ENCODE results near the gene FZR1. TPM values are rescaled to one million over a fixed set of nuclear protein-coding genes. Genes with fewer than 3 reads are reported as not detected.
"Not testable (repeated sequence)": the region's sequence is repeated elsewhere in the genome, so short reads cannot be mapped to it uniquely, and the experiment has no call there.

FZR1 gene
- total RNA-seq, 1 donor, result 36.6 TPM

- peak; percentile 81 for DNase-seq (ENCODE audit: insufficient read length, low spot score, missing footprints)
Measured at GRCh38 chr19:3565139-3565538, 59.0 kb downstream of the FZR1 start.

DNA sequence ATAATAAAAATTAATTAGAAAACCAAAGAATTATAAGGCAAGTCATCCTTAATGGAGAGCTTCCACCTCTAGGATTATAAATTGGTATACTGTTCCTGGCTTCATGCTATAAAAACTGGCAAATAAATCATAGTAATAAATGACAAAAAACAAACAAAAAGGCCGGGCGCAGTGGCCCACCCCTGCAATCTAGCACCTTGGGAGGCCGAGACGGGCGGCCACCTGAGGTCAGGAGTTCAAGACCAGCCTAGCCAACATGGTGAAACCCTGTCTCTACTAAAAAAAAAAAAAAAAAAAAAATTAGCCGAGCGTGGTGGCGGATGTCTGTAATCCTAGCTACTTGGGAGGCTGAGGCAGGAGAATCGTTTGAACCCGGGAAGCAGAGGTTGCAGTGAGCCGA lies 63.9 kb downstream of the FZR1 start:
- not testable (repeated sequence) for H3K9me3 ChIP-seq (ENCODE audit: low read depth, low read length); H3K36me3 ChIP-seq (ENCODE audit: insufficient read depth, low read length); DNase-seq (ENCODE audit: insufficient read length, low spot score, missing footprints); H3K27ac ChIP-seq (ENCODE audit: low read depth, low read length); H3K4me2 ChIP-seq (ENCODE audit: insufficient read depth, low read length); H4K20me1 ChIP-seq (ENCODE audit: insufficient read depth, low read length); H3K4me3 ChIP-seq (ENCODE audit: insufficient read depth, low read length); H3K4me1 ChIP-seq (ENCODE audit: insufficient read depth, low read length); H3K79me2 ChIP-seq (ENCODE audit: insufficient read depth, low read length); H3K27me3 ChIP-seq (ENCODE audit: insufficient read depth, low read length); H2AFZ ChIP-seq (ENCODE audit: low read length)

More at GRCh38 chr19:3565139-3565538, 59.0 kb downstream of the FZR1 start:
- no peak overlapping the region for H3K27ac ChIP-seq (ENCODE audit: low read depth, low read length)
- H3K4me2 ChIP-seq (ENCODE audit: insufficient read depth, low read length), result no peak overlapping the region
- H3K4me3 ChIP-seq (ENCODE audit: insufficient read depth, low read length), result no peak overlapping the region
- H3K27me3 ChIP-seq (ENCODE audit: insufficient read depth, low read length), result no peaks in the 10 kb centered on the region
- no peak overlapping the region for H2AFZ ChIP-seq (ENCODE audit: low read length)
- H4K20me1 ChIP-seq (ENCODE audit: insufficient read depth, low read length), result no peaks in the 10 kb centered on the region
- H3K4me1 ChIP-seq (ENCODE audit: insufficient read depth, low read length), result no peaks in the 10 kb centered on the region
- TF ChIP-seq, protein P1, sequence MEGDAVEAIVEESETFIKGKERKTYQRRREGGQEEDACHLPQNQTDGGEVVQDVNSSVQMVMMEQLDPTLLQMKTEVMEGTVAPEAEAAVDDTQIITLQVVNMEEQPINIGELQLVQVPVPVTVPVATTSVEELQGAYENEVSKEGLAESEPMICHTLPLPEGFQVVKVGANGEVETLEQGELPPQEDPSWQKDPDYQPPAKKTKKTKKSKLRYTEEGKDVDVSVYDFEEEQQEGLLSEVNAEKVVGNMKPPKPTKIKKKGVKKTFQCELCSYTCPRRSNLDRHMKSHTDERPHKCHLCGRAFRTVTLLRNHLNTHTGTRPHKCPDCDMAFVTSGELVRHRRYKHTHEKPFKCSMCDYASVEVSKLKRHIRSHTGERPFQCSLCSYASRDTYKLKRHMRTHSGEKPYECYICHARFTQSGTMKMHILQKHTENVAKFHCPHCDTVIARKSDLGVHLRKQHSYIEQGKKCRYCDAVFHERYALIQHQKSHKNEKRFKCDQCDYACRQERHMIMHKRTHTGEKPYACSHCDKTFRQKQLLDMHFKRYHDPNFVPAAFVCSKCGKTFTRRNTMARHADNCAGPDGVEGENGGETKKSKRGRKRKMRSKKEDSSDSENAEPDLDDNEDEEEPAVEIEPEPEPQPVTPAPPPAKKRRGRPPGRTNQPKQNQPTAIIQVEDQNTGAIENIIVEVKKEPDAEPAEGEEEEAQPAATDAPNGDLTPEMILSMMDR (IDR thresholded peaks at IDR 0.05; ENCODE audit: extremely low read depth, low read depth, low read length), result no peak
- no peaks in the 10 kb centered on the region for H3K36me3 ChIP-seq (ENCODE audit: insufficient read depth, low read length)
- no peaks in the 10 kb centered on the region for H3K79me2 ChIP-seq (ENCODE audit: insufficient read depth, low read length)
- no peaks in the 10 kb centered on the region for H3K9me3 ChIP-seq (ENCODE audit: low read depth, low read length)

DNA sequence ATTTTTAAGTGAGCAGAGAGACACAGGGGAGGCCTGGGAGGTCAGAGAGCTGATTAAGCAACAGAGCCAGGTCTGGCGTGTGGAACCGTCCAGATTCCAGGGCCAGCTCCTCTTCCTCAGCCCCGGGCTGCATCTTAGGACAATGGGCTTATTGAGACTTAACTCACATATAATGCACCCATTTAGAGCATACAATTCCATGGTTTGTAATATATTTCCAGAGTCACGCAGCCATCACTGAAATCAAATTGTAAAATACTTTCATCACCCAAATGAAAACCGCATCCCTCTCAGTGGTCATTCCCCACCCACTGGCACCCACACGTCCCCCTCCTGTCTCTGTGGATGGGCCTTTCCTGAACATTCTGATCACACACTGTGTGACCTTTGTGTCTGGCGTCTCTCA lies 64.5 kb downstream of the FZR1 start:
- Histone ChIP-seq H3K79me2 (ENCODE audit: insufficient read depth, low read length) (peaks cover 5% of the 10 kb centered on the region), H3K4me3 (ENCODE audit: insufficient read depth, low read length) (no peak overlapping the region), H3K4me1 (ENCODE audit: insufficient read depth, low read length) (peaks cover 7% of the 10 kb centered on the region), H3K27ac (ENCODE audit: low read depth, low read length) (no peak overlapping the region), H3K4me2 (ENCODE audit: insufficient read depth, low read length) (no peak overlapping the region), H4K20me1 (ENCODE audit: insufficient read depth, low read length) (no peaks in the 10 kb centered on the region), H2AFZ (ENCODE audit: low read length) (no peak overlapping the region), H3K9me3 (ENCODE audit: low read depth, low read length) (no peaks in the 10 kb centered on the region), H3K27me3 (ENCODE audit: insufficient read depth, low read length) (no peaks in the 10 kb centered on the region), H3K36me3 (ENCODE audit: insufficient read depth, low read length) (peaks cover 6% of the 10 kb centered on the region)
- no peak for DNase-seq (ENCODE audit: insufficient read length, low spot score, missing footprints)
- TF ChIP-seq, protein P1 (IDR thresholded peaks at IDR 0.05; ENCODE audit: extremely low read depth, low read depth, low read length), result no peak

GRCh38 chr19:3572132-3572854 lies 66.2 kb downstream of the FZR1 start:
- peak overlapping the region; percentile 100 for H2AFZ ChIP-seq (ENCODE audit: low read length)
- H4K20me1 ChIP-seq (ENCODE audit: insufficient read depth, low read length), result no peaks in the 10 kb centered on the region
- no peaks in the 10 kb centered on the region for H3K9me3 ChIP-seq (ENCODE audit: low read depth, low read length)
- peaks cover 5% of the 10 kb centered on the region for H3K79me2 ChIP-seq (ENCODE audit: insufficient read depth, low read length)
- peak overlapping the region; percentile 84 for H3K4me3 ChIP-seq (ENCODE audit: insufficient read depth, low read length)
- no peaks in the 10 kb centered on the region for H3K27me3 ChIP-seq (ENCODE audit: insufficient read depth, low read length)
- peaks cover 7% of the 10 kb centered on the region for H3K4me1 ChIP-seq (ENCODE audit: insufficient read depth, low read length)
- peak overlapping the region; percentile 94 for H3K4me2 ChIP-seq (ENCODE audit: insufficient read depth, low read length)
- H3K27ac ChIP-seq (ENCODE audit: low read depth, low read length), result peak overlapping the region; percentile 78
- TF ChIP-seq, protein P1 (IDR thresholded peaks at IDR 0.05; ENCODE audit: extremely low read depth, low read depth, low read length), result no peak
- DNase-seq (ENCODE audit: insufficient read length, low spot score, missing footprints), result peak; percentile 100
- peaks cover 11% of the 10 kb centered on the region for H3K36me3 ChIP-seq (ENCODE audit: insufficient read depth, low read length)
